Measurements from ENCODE around the gene KCNJ6.

KCNJ6 gene

DNA sequence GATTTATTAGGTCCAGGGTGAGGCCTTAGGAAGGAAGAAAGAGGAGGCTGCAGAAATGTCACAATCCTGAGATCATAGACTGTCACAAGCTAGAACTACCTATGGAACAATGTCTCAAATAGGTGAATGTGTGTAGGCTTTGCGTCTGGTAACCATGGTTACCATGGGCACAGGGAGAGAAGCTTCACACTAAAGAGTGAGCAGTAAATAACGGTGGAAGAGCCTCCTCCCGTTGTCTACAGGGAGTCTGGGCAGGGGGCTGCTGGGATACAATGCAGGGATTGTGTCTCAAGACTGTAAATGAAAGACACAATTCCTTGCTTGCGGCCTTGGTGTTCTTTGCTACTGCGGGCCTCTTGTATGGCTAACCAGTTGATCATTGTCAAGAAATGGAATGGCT lies 28.2 kb upstream of the KCNJ6 start:
- no peak for DNase-seq
- no peaks in the 10 kb centered on the region for H3K27me3 ChIP-seq (ENCODE audit: insufficient read depth, low read depth, severe bottlenecking)
- no peak overlapping the region for H3K4me3 ChIP-seq (ENCODE audit: low read depth, low read length)
- TF ChIP-seq, protein P1, sequence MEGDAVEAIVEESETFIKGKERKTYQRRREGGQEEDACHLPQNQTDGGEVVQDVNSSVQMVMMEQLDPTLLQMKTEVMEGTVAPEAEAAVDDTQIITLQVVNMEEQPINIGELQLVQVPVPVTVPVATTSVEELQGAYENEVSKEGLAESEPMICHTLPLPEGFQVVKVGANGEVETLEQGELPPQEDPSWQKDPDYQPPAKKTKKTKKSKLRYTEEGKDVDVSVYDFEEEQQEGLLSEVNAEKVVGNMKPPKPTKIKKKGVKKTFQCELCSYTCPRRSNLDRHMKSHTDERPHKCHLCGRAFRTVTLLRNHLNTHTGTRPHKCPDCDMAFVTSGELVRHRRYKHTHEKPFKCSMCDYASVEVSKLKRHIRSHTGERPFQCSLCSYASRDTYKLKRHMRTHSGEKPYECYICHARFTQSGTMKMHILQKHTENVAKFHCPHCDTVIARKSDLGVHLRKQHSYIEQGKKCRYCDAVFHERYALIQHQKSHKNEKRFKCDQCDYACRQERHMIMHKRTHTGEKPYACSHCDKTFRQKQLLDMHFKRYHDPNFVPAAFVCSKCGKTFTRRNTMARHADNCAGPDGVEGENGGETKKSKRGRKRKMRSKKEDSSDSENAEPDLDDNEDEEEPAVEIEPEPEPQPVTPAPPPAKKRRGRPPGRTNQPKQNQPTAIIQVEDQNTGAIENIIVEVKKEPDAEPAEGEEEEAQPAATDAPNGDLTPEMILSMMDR (IDR thresholded peaks at IDR 0.05; ENCODE audit: low read depth, low read length) = no peak
- H3K36me3 ChIP-seq = no peaks in the 10 kb centered on the region
- no peak overlapping the region for H3K27ac ChIP-seq
- peaks cover 3% of the 10 kb centered on the region for H3K9me3 ChIP-seq (ENCODE audit: severe bottlenecking)

DNA sequence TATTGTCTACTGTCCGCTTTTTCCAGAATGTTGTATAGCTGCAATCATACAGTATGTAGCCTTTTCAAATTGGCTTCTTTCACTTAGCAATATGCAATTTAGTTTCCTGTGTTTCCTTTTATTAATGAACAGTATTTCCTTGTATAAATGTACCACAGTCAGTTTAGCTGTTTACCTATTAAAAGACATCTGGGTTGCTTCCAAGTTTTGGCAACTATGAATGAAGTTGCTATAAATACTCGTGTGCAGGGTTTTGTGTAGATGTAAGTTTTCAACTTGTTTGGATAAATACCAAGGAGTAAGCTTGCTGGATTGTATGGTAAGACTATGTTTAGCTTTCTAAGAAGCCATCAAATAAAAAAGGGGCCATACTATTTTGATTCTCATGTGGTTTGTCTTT lies 24.4 kb upstream of the KCNJ6 start:
- TF ChIP-seq, protein P1 (IDR thresholded peaks at IDR 0.05; ENCODE audit: low read depth, low read length) = no peak
- no peak for DNase-seq
- Histone ChIP-seq H3K27me3 (ENCODE audit: insufficient read depth, low read depth, severe bottlenecking) (no peaks in the 10 kb centered on the region), H3K27ac (no peak overlapping the region), H3K36me3 (no peaks in the 10 kb centered on the region), H3K4me3 (ENCODE audit: low read depth, low read length) (no peak overlapping the region), H3K9me3 (ENCODE audit: severe bottlenecking) (peaks cover 3% of the 10 kb centered on the region)

DNA sequence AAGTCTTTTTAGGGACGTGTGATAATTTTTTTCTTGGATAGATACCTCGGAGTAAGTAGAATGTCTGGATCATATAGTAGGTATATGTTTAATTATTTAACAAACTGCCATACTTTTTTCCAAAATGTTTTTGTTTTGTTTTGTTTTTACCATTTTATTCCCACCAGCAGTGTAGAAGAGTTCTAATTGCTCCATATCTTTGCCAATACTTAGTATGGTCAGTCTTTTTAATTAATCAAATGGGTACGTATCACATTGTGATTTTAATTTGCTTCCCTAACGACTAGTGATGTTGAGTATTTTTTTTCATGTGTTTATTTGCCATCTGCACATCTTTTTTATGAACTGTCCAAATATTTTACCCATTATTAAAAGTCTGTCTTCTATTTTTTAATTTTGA lies 23.6 kb upstream of the KCNJ6 start:
- Histone ChIP-seq H3K36me3 (no peaks in the 10 kb centered on the region), H3K9me3 (ENCODE audit: severe bottlenecking) (peaks cover 3% of the 10 kb centered on the region), H3K27ac (no peak overlapping the region), H3K27me3 (ENCODE audit: insufficient read depth, low read depth, severe bottlenecking) (no peaks in the 10 kb centered on the region), H3K4me3 (ENCODE audit: low read depth, low read length) (no peak overlapping the region)
- TF ChIP-seq, protein P1 (IDR thresholded peaks at IDR 0.05; ENCODE audit: low read depth, low read length) = no peak
- DNase-seq = no peak

DNA sequence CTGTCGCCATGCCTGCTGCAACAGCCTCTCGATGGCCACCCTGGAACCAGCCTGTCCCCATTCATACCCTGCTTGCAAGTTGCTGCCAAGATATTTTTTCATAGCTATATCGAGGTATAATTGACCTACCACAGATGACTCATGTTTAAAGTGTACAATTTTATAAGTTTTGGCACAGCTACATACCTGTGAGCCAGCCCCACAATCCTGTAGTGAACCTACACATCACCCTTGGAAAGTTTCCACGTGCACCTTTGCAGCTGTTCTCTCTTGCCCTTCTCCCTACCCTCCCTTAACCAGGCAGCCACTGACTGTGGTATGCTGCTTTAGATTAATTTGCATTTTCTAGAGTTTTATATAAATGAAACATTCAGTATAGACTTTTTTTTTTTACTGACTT lies 23.0 kb upstream of the KCNJ6 start:
- H3K27me3 ChIP-seq (ENCODE audit: insufficient read depth, low read depth, severe bottlenecking) = no peaks in the 10 kb centered on the region
- no peak overlapping the region for H3K4me3 ChIP-seq (ENCODE audit: low read depth, low read length)
- DNase-seq = no peak
- TF ChIP-seq, protein P1 (IDR thresholded peaks at IDR 0.05; ENCODE audit: low read depth, low read length) = no peak
- H3K9me3 ChIP-seq (ENCODE audit: severe bottlenecking) = peaks cover 3% of the 10 kb centered on the region
- H3K36me3 ChIP-seq = no peaks in the 10 kb centered on the region
- no peak overlapping the region for H3K27ac ChIP-seq

DNA sequence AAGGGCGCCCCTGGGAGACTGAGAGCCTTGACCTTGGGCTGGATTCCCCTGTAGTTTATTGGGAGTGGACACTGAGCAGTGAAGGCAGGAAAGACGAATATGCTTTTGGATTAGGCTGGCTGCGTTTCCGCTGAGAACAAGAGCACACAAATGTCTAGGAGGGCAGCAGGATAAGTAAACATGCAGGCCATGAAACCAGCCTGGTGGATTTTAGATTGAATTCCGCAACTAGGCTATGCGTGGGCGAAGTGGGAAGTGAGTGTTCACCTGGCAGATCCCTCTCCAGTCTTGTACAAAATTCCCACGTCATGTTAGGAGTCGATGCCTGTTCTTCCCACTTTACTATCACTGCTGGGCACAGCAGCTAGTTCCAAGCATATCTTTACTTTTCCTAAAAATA lies 21.4 kb upstream of the KCNJ6 start:
- TF ChIP-seq, protein P1 (IDR thresholded peaks at IDR 0.05; ENCODE audit: low read depth, low read length) = no peak
- Histone ChIP-seq H3K4me3 (ENCODE audit: low read depth, low read length) (no peak overlapping the region), H3K9me3 (ENCODE audit: severe bottlenecking) (peaks cover 3% of the 10 kb centered on the region), H3K27ac (no peak overlapping the region), H3K27me3 (ENCODE audit: insufficient read depth, low read depth, severe bottlenecking) (no peaks in the 10 kb centered on the region), H3K36me3 (no peaks in the 10 kb centered on the region)
- no peak for DNase-seq

DNA sequence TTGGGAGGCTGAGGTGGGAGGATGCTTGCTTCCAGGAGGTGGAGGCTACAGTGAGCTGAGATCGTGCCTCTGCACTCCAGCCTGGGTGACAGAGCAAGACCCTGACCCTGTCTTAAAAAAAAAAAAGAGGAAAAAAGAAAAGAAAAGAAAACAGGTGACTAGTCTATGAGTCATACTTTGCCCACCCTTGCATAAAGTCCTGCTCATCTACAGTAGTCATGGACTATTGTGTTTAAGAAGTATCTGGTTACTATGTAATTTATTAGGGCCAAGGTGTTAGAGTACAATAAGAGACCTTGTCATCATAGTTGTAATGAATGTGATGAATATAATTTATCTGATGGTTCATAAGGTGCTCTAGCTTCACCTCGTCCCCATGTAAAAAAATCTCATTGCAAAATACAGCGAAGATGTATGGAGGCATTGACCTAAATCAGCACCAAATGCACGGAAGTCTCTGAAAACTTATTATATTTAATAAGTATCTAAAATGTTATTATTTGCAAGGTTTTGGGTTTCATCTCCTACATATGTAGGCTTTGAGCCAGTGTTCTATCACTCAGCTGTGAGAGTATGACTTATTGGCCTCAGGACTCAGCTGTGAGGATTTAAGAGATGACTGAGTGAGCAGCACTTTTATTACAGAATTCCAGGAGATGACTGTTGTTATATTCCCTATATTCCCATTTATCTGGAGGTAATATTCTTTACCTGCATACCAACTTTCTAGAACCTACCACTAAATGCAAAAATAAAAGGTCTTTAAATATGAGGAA lies 19.9 kb upstream of the KCNJ6 start:
- no peaks in the 10 kb centered on the region for H3K36me3 ChIP-seq
- H3K27me3 ChIP-seq (ENCODE audit: insufficient read depth, low read depth, severe bottlenecking) = no peaks in the 10 kb centered on the region
- no peak overlapping the region for H3K27ac ChIP-seq
- H3K4me3 ChIP-seq (ENCODE audit: low read depth, low read length) = no peak overlapping the region
- H3K9me3 ChIP-seq (ENCODE audit: severe bottlenecking) = peaks cover 11% of the 10 kb centered on the region
- TF ChIP-seq, protein P1 (IDR thresholded peaks at IDR 0.05; ENCODE audit: low read depth, low read length) = no peak
- no peak for DNase-seq
